Measurements from ENCODE around the gene IFT43.

Gene IFT43

GRCh38 chr14:76109087-76109880 lies 123.7 kb downstream of the IFT43 start:
- H3K9me3 ChIP-seq (replicated peaks in 1 of 11) = peaks cover 0 to 14% (median 4%) of the 10 kb centered on the region in 11 experiments; a peak in 5 of 22 replicates
- TF ChIP-seq Cebpa-rat (IDR thresholded peaks at IDR 0.05) = no peak
- no peaks in the 10 kb centered on the region for H3K27me3 ChIP-seq

GRCh38 chr14:76112889-76113624 lies 127.5 kb downstream of the IFT43 start:
- Histone ChIP-seq H3K9me3 (replicated peaks in 1 of 11) (peaks cover 0 to 14% (median 4%) of the 10 kb centered on the region in 11 experiments; a peak in 5 of 22 replicates), H3K27me3 (no peaks in the 10 kb centered on the region), H3K27ac (no peak overlapping the region), H3K4me3 (no peak overlapping the region), H3K4me2 (no peak overlapping the region), H4K20me1 (no peaks in the 10 kb centered on the region), H3K4me1 (no peaks in the 10 kb centered on the region), H3K36me3 (no peaks in the 10 kb centered on the region), H3K9ac (no peak overlapping the region)
- TF ChIP-seq Cebpa-rat (IDR thresholded peaks at IDR 0.05) = no peak

More at GRCh38 chr14:76109087-76109880, 123.7 kb downstream of the IFT43 start:
- no peak overlapping the region for H3K27ac ChIP-seq
- no peak overlapping the region for H3K4me2 ChIP-seq
- H4K20me1 ChIP-seq = no peaks in the 10 kb centered on the region
- no peaks in the 10 kb centered on the region for H3K36me3 ChIP-seq
- no peaks in the 10 kb centered on the region for H3K4me1 ChIP-seq
- H3K4me3 ChIP-seq = no peak overlapping the region
- no peak overlapping the region for H3K9ac ChIP-seq

GRCh38 chr14:76113691-76114090 lies 128.1 kb downstream of the IFT43 start:
- Histone ChIP-seq H3K9ac (no peak overlapping the region), H3K36me3 (no peaks in the 10 kb centered on the region), H3K4me3 (no peak overlapping the region), H3K9me3 (replicated peaks in 1 of 11) (peaks cover 0 to 14% (median 4%) of the 10 kb centered on the region in 11 experiments; a peak in 5 of 22 replicates), H3K27me3 (no peaks in the 10 kb centered on the region), H3K4me1 (no peaks in the 10 kb centered on the region), H4K20me1 (no peaks in the 10 kb centered on the region), H3K27ac (no peak overlapping the region), H3K4me2 (no peak overlapping the region)
- TF ChIP-seq Cebpa-rat (IDR thresholded peaks at IDR 0.05) = no peak

- Histone ChIP-seq H3K36me3 (no peaks in the 10 kb centered on the region), H4K20me1 (no peaks in the 10 kb centered on the region), H3K27me3 (no peaks in the 10 kb centered on the region), H3K27ac (no peak overlapping the region), H3K9me3 (replicated peaks in 1 of 11) (peaks cover 0 to 14% (median 4%) of the 10 kb centered on the region in 11 experiments; a peak in 5 of 22 replicates), H3K4me2 (no peak overlapping the region), H3K9ac (no peak overlapping the region), H3K4me3 (no peak overlapping the region), H3K4me1 (no peaks in the 10 kb centered on the region)
- TF ChIP-seq Cebpa-rat (IDR thresholded peaks at IDR 0.05) = no peak
Observed at GRCh38 chr14:76115010-76115422, 129.5 kb downstream of the IFT43 start.

GRCh38 chr14:76117789-76118484 lies 132.4 kb downstream of the IFT43 start:
- no peaks in the 10 kb centered on the region for H3K36me3 ChIP-seq
- no peaks in the 10 kb centered on the region for H3K4me1 ChIP-seq
- no peaks in the 10 kb centered on the region for H4K20me1 ChIP-seq
- H3K27ac ChIP-seq = no peak overlapping the region
- no peaks in the 10 kb centered on the region for H3K27me3 ChIP-seq
- H3K9ac ChIP-seq = no peak overlapping the region
- no peak overlapping the region for H3K4me3 ChIP-seq
- H3K4me2 ChIP-seq = no peak overlapping the region
- TF ChIP-seq Cebpa-rat (IDR thresholded peaks at IDR 0.05) = no peak
- 0 out of 22 replicates have a peak, but pooled peaks cover 0 to 2% (median 0%) of the 10 kb centered on the region in 11 experiments for H3K9me3 ChIP-seq (replicated peaks in 1 of 11)

- Histone ChIP-seq H3K4me2 (no peak overlapping the region), H3K36me3 (no peaks in the 10 kb centered on the region), H3K27me3 (no peaks in the 10 kb centered on the region), H4K20me1 (no peaks in the 10 kb centered on the region), H3K4me1 (no peaks in the 10 kb centered on the region), H3K9ac (no peak overlapping the region), H3K27ac (no peak overlapping the region), H3K9me3 (replicated peaks in 1 of 11) (no peaks in the 10 kb centered on the region), H3K4me3 (no peak overlapping the region)
- no peak for TF ChIP-seq Cebpa-rat (IDR thresholded peaks at IDR 0.05)
Observed at GRCh38 chr14:76118594-76118993, 133.0 kb downstream of the IFT43 start.

GRCh38 chr14:76121089-76121748 lies 135.7 kb downstream of the IFT43 start:
- H3K9ac ChIP-seq = no peak overlapping the region
- TF ChIP-seq Cebpa-rat (IDR thresholded peaks at IDR 0.05) = no peak
- H3K27ac ChIP-seq = no peak overlapping the region
- no peaks in the 10 kb centered on the region for H3K9me3 ChIP-seq (replicated peaks in 1 of 11)
- peaks cover 0 to 3% (median 0%) of the 10 kb centered on the region in 10 experiments; a peak in 1 of 20 replicates for H3K4me1 ChIP-seq
- no peaks in the 10 kb centered on the region for H3K36me3 ChIP-seq
- H3K27me3 ChIP-seq = no peaks in the 10 kb centered on the region
- H3K4me3 ChIP-seq = no peak overlapping the region
- H4K20me1 ChIP-seq = no peaks in the 10 kb centered on the region
- H3K4me2 ChIP-seq = no peak overlapping the region

GRCh38 chr14:76123426-76124225 lies 138.1 kb downstream of the IFT43 start:
- H3K9me3 ChIP-seq (replicated peaks in 1 of 11) = no peaks in the 10 kb centered on the region
- no peak for TF ChIP-seq Cebpa-rat (IDR thresholded peaks at IDR 0.05)

More at GRCh38 chr14:76123426-76124225, 138.1 kb downstream of the IFT43 start:
- Histone ChIP-seq H3K4me2 (peak overlapping the region in 1 of 11 experiments; percentile 7; a peak in 1 of 22 replicates), H3K4me3 (no peak overlapping the region), H4K20me1 (no peaks in the 10 kb centered on the region), H3K9ac (no peak overlapping the region), H3K4me1 (peaks cover 0 to 3% (median 0%) of the 10 kb centered on the region in 10 experiments; a peak in 1 of 20 replicates), H3K27ac (no peak overlapping the region), H3K27me3 (no peaks in the 10 kb centered on the region), H3K36me3 (no peaks in the 10 kb centered on the region)
